NCI-H748 treated with DMSO at 0.1 percent for 48 hours (cell line): ENCODE measurements around the gene PFDN1.

Experiments used
- DNase-seq: peaks from one replicate; lab custom pipeline; 2025; lab: John Stamatoyannopoulos, UW

The PFDN1 gene

DNA sequence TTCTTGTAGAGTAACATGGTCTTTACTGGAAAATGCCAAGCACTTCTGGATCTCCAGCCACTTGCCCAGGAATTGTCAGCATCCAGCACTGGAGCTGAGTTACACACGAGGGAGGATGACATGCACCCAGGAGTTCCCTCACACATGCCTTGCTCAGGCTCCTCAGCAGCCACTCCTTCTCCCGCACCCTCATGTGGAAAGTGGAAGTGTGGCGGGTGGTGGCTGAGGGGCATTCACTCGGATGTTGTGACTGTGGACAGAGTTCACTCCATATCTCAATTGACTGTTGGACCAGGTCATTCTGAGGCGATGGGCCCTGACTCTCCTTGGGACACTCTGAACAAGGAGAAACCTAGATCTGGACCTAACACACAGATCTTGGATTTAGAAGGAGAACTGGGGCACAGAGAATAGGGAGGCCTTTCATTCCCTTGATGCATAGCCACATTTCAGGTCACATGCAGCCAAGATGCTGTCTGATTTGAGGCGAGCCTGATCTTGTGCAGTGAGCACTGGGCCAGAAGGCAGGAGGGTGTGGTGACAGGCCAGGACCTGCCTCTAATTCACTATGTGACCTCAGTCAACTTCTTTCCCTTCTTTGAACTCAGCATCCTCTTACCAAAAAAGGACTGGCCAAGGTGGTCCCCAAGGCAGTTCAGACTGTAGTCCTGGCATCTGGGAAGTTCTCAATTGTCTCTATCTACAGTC is 65.9 kb downstream of the PFDN1 start:
- DNase-seq = no peak

DNA sequence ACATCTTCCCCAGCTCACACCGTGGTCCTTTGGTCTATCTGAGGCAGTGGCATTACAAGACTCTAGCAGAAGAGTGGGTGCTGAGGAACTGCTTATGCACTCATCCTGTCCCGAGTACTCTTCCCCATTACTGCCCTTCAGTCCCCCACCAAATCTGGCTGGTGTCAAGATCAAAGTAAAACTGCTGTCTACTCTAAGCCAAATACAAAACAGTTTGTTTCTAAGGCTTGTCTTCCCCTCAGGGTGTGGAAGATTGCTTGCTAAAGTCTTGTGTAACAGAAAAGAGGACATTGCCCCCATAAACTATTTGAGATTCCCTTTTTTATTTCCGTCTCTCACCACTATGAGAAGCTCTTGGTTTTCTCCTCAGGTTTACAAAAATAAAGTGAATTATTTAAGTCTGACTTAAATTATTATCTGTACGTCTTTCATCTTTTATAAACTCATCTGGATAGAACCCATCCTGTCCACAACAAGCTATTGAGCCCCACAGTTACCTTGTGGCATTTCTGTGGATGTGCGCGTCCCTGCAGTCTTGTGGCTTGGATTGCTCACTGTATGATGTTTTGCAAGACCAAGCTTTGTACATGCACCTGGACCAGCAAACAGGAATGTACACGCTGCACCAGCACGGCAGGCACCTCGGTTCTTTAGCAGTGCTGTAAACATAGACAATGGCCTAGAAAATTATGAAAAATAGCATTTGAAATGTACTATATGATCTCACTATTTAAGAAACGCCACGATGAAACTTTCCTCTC is 66.9 kb downstream of the PFDN1 start:
- DNase-seq = no peak

DNA sequence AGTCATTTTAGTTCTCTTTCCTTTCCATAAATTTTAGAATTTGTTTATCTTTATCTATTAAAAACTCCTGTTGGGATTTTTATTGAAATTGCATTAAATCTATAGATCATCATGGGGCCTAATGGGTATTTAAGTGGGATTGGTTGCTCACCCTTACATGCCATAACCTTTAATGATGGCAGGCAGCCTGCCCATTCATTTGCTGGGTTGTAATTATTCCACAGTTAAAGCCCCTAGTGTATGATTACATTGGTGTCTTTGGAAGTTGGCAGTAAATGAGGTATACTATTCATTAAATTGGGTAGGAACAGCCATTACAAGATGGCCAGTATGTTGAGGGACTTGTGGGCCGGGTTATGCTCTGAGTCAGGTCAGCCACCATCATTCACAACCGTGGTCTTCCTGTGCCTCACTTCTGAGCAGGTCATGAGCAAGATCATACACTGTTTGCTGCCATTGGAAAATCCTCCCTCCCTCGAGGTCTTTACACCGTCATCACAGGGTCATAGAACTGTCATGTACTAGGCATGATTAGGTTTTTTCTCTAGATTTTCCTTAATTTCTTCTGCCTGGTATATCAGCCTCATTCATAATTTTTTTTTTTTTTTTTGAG is 68.4 kb downstream of the PFDN1 start:
- no peak for DNase-seq

DNA sequence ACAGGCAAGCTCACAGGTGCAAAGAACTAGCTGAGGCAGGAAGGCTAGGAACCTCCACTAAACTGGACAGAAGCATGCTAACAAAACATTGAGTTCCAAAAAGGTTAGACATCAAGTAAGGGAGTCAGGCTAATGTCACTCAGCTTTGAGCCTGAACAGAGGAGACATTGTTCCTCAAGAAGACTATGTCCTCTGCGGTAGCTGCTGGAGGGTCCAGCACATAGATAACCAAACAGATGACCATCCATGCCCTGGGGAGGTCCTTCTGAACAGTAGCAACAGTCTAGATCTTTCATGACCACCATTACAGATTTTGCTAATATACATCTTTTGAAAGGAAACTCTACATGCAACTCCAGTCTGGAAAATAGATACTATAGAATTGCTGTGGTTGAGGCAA is 70.2 kb downstream of the PFDN1 start:
- no peak for DNase-seq

DNA sequence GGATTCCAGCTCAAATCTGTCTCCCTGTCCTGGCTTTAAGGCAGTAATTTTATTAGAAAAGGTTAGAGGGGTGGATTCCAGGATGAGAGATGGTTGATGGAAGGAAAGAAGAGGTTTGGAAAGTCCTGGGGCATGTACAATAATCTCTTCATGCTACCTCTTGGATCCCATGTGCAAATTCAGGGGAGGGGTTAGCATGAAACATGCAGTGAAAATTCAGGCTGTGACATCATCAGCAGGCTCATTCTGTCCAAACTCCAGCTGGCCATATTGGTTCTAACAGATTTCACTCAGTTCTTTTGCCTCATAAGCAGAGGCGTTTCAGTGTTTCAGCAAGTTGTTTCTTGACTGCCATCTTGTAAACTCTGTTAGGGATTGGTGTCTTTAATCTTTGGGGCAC is 72.5 kb downstream of the PFDN1 start:
- DNase-seq = no peak

DNA sequence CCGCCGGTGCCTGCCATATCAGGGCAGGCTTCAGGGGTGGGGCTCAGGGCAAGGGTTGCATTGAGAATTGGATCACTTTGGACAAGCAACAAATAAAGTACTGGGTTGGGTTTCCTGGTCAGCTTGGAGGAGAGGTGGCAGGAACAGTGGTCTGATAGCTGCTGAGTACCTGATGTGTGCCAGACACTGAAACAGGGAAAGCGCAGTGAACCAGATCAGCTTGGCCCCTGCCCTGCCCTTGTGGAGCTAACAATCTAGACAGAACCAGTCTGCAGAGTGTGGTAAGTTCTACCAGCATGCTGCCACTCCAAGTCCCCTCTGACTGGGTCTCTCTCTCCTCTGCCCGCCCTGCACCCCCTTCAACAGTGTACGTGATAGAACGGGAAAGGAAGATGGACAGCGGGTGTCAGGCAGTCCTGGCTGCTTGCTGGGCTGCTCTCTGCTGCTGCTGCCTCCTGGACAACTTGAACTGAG is 74.5 kb downstream of the PFDN1 start:
- DNase-seq = no peak

DNA sequence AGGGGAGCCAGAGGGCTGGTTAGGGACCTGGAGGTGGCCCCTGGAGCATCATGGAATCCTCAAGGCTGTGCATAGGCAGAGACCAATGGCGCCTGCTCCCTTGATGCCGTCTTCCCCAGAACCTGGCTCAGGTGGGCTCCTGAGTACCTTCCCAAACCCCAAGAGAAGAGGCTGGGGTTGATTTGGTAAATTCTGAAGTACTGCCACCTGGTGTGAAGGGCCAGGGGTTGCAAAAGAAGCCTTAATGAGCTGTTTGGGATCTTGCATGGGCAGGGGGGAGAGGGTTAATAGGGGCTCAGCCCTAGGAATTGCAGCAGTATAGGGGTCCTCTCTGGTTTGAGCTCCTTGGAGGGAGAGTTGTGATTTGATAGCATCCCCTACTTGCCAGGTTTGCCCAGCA is 75.9 kb downstream of the PFDN1 start:
- no peak for DNase-seq

DNA sequence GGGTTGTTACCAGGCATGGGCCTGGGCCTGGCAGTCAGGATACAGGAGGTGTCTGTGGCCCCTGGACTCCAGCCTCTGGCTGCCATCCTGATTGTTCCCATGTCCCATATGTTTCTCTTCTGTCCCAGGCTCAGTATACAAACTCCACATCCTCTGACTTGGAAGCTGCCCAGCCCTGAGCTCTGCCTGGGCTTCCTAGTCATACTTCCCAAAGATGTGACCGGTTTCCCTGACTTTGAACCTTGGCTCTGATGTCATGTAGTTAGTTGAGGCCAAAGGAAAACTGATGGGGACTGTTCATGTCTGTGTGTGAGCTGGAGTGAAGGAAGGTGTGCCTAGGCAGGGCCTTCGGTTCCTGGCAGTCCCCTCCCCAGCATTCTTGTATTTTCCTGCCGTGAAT is 77.5 kb downstream of the PFDN1 start:
- DNase-seq = no peak

DNA sequence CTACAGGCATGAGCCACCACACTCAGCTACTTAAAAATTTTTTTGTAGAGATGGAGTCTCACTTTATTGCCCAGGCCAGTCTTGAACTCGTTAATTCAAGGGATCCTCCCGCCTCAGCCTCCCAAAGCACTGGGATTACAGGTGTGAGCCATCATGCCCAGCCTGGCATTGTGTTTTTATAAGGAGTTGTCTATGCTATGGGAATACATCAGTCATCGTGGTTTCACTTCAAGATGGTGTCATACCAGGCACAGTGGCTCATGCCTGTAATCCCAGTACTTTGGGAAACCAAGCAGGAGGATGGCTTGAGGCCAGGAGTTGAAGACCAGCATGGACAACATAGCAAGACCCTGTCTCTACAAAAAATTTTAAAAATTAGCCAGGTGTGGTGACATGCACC is 78.2 kb downstream of the PFDN1 start:
- no peak for DNase-seq

DNA sequence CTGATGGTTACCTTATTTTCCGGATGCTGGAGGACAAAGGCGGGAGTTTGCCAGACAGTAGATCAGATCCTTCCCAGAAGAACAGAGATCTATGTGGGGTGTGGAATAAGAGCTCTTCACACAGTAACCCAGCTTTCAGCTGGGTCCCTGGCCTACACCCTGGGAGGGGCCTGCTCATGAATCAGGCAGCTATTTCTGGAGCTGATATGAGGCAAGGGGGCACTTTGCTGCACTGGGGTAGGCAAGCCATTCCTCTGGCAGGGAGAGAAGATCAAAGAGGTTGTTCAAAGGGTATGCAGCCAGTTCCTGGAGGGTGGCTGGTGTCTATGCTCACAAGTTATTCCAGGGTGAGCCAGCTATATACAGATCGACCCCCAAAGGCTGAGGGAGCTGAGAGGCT is 79.3 kb downstream of the PFDN1 start:
- no peak for DNase-seq

DNA sequence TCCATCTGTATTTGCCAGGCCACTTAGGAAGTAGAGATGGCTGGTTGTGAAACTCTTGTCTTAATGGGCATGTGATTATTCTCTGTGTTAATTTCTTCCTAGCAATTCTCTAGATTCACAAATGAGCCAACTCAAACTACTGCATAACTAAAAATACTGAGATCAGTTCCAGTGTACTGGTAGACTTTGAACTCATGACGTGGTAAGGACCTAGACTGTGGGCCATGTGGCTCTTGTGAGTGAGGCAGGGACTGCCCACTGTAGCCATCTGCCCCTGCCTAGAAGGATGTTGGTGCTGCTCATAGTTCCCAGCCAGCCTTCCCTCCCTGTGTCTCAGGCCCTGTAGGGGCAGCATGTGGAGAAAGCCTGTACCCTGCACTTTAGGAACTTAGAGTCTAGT is 80.5 kb downstream of the PFDN1 start:
- no peak for DNase-seq

DNA sequence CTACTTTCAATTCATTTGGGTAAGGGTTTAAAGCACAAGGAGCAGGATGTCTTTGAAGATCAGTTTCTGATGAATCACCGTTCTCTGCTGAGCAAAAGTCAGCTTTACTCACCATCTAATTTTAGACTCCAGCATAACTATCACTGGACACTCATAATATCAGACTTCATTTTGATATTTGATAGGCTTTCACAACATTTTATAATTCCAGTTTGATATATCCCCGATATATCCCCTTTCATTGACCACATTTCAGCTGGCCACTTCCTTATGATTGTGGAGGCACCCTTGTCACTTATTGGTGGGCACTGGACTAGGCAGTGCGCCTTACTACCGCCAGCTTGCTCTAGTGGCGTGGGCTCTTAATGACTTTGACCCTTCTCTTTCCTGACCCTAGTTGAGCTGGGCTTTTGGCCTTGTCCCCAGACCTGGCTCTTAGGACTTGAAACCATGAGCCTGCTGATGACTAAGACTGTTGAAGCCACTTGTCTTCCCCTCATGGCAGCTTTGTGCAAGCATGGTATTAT is 81.1 kb downstream of the PFDN1 start:
- no peak for DNase-seq

DNA sequence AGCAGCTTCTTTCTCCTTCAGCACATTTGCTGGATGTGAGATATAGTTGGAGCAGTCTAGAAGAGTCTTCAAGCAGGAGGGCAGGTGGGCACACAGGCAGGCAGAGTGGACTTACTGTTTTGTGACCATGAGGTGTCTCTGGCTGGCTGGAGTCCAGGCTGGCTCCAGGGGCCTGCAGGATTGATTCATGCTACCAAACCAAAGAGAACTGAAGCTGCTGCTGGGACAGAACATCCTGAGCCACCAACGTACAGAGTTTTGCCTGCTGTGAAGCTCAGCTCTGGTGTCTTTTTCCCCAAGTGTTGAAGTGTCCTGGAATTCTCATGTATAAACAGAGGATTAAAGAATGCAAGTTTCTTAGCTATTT is 82.2 kb downstream of the PFDN1 start:
- no peak for DNase-seq

DNA sequence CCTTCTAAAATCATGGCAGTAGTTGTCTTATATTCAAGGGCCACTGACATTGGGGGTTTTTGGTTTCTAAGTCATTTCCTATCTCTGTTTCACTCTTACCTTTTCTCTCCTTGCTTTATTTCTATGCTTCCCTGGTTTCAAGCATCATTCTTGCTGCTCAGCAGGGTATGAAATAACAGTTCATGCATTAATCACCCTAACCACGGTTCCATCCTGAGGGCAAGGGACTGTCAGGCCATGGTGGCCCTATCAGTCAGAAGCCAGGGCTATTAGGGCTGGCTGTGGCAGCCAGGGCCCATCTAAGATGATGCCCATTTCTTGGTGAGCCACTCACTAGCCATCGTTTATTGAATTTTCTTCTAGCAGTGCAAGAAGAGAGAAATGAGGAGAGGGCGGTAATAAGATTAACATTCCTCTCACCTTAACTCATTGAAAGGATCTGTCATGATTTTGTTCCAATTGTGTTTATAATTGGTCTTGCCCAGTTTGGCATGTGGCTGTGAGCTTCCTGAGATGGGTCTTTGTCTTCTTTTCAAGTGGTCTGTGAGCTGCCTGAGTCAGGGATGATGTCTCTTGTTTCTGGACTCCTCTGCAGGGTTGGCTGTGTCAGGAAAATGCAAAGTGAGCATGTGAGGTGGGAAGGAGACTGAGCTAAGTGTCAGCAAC is 82.7 kb downstream of the PFDN1 start:
- no peak for DNase-seq

DNA sequence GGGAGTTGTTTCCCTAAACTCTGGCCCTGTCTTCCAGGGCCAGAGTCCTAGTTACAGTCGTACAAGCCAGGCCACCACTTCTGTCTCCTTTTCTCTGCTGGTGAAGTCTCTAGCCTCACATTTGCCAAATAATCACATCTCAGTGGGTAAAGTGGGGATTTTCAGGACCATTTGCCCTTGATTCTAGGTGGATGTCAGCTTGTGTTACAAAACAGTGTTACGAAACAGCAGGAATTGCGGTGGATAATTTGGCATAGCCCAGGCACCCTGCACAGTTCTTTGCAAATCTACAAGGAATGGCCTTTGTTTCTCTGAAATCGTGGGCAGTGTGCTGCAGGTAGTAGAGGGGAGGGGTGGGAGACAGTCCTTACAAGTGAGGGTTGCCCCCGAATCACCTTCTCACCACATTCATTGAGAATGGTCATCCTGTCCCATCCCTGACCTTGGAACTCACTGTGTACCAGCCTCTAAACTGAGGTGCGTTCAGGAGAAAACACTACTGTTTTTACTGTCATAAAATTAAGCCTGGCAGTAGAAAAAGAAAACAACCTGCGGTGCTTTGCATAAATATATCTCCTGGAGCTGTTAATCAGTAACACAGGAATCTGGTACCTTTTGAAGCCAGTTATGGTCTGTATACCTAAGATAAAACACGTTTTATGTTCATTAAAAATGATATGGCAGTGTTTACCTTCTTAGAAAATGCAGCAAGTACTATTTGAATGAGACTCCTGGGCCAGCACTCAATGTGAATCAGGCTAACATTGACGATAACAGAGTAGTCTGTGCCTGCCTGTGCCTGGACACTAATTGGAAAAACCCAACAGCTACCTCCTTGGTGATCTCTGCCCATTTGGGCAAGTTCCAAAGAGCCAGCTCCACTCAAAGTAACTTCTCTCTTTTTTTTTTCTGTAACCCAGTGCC is 83.6 kb downstream of the PFDN1 start:
- no peak for DNase-seq

DNA sequence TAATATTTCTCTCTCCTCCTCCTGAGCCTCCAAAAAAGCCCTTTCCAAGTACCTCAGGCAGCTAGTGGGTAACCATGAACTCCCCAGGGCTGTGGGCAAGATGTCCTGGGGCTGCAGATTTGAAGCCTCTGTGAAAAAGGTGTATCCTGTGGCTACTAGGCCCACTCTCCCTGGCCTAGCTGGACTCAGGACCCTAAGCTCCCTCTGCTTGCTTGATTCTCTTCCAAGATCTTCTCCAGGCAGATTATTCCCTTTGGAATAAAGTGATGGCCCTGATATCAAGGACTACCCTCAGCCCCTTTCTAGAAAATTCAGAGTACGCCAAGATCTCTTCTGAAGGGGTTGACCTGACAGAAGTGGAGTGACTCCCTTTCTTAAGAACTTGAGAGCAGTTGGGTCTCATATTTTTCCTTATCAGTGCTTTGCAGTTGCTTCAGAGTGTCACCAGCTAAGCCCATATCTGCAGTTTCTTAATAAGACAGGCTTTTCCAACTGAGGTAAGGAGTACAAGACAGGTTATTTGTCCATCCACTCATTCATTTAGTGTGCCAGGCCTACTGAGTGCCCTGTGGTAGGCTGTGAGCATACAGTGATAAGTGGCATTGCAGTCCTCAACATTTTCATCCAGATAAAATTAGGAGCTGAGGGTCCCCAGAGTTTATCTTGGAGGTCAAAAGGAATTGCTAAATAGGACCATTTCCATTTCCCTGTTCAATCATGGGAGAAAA is 85.4 kb downstream of the PFDN1 start:
- DNase-seq = no peak

DNA sequence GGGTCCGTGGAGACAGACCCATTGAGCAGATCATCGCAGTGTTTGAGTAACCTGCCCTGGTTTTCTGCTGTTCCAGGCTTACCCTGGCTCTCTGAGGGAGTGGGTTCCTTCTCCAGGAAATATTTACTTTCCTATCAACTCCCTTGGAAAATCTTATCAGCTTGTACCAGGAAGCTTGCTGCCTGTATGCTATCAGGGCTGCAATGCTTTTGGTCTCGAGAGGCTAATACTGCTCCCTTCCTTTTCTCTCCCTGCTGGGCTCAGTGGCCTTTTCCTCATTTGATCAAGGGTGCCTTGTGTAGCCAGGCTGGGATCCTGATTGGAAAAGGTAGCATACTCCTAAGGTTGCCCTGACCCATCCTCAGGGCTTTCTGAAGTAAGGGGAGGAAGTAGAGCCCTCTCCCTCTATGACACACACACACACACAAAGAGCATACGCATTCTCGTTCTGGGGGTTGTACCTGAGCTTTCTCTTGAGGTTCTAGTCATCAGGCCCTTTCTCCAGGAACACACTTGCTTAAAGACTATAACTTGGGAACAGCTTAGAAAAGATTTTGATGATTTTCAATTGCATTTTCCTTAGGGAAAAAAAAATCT is 86.3 kb downstream of the PFDN1 start:
- no peak for DNase-seq

DNA sequence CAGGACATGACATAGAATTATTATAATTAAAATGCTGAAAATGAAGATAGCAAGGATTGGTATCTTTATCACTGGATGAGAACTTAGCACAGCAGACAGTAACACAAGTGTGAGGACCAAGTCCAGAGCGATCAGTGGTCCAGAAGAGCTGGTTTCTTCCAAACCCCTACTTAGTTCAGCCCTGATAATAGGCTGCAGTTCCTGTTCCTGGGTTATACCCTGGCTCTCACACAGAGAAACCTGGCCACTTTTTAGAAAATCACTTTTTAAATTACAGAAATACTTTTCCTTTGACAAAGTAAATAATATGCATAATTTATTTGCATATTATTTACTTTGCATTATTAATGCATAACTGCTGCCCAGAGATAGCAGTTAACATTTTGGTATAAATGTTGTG is 87.6 kb downstream of the PFDN1 start:
- DNase-seq = no peak

DNA sequence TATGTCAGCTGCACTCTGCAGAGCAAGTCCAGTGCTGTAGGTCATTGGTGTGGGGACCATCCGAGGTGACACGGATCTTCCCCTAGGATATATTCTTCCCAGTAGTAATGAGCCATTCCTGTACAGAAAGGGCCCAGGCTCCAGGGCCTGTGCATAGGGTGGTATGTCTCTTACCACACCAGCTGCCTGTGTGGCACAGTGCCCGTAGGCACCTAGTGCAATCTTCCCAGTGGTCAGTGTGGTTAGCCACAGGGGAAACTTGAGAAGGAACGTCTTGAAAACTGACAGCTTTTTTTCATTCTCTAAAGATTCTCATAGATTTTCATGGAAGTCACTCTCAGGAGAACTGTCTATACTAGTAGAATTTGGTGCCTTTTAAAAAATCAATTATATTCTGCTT is 88.1 kb downstream of the PFDN1 start:
- no peak for DNase-seq

DNA sequence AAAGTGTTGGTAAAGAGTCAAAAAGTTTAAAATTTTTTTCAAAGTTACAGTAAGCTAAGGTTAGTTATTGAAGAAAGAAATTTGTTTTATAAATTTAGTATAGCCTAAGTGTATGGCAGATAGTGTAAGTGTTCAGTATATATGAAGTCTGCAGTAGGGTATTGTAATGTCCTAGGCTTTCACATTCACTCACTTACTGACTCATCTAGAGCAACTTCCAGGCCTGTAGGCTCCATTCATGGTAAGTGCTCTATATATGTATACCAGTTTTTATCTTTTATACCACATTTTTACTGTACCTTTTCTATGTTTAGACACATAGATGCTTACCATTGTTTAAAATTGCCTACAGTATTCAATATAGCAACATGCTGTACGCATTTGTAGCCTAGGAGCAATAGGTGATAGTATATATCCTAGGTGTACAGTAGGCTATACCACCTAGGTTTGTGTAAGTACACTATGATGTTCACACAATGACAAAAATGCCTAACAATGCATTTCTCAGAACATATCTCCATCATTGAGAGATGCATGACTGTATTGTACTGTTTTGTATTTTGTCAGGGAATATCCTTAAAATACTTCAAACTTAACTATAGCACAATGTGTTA is 89.4 kb downstream of the PFDN1 start:
- no peak for DNase-seq
